K562 (cell line): ENCODE measurements around the gene SPSB1. TPM values are rescaled to one million over a fixed set of nuclear protein-coding genes. Genes with fewer than 3 reads are reported as not detected.

Experiments used
- ATAC-seq: fragments of 200-7000 bp; cut with Tn5 transposase; 3 replicates; pipeline ENCODE4 v1.9.1; 2020; ENCODE audit warnings: moderate library complexity
- BruUV-seq: library from RNA; stranded (reverse); fragments of 400-500 nt; replicated peaks from 2 replicates; lab custom pipeline; 2021; lab: Mats Ljungman, UMichigan
- CTCF ChIA-PET: fragments of 300-600 bp; formaldehyde crosslinking; extraction: SDS; loops from one replicate; lab custom pipeline; 2021; ENCODE audit warnings: low intra/inter-chr PET ratio; lab: Yijun Ruan, JAX
- POLR2A ChIA-PET: fragments of 300-600, 350-650 bp; sonication (Branson Sonifier 250); formaldehyde crosslinking; extraction: SDS; loops from one replicate; lab custom pipeline; 2021; ENCODE audit warnings: antibody characterized with exemption, inconsistent platforms; lab: Yijun Ruan, JAX
- DNase-seq, 4 experiments: peaks; one replicate each; pipeline versions ENCODE4 v3.0.0 to v3.0.0-alpha.2; 2011 to 2018; ENCODE audit warnings: low spot score in 3 of 4, mixed read lengths in 3 of 4; ENCODE audit errors: extremely low read depth in 1 of 4
- FAIRE-seq: peaks from 2 replicates; lab custom pipeline; 2011; peaks lifted over from hg19 to GRCh38; lab: Jason Lieb, UNC
- H2AFZ ChIP-seq: 2 replicates; pipeline ENCODE4 v1.6.0; 2011; ENCODE audit warnings: low read depth, low read length, control low read depth, inconsistent platforms
- H3K27ac ChIP-seq: fragments of 200-600 bp; 3 replicates; pipeline ENCODE4 v1.8.0; 2011; ENCODE audit warnings: low read depth, mild to moderate bottlenecking, control low read depth, inconsistent platforms, low read length, moderate library complexity, mixed read lengths; ENCODE audit errors: extremely low read depth
- H3K27me3 ChIP-seq, 2 experiments: fragments of 300-600 bp in 1 of 2; 2 replicates in 1 of 2; 3 replicates in 1 of 2; pipeline versions ENCODE4 v1.6.0 to v1.8.0; 2011; ENCODE audit warnings: inconsistent platforms in 2 of 2, low read length in 2 of 2, mild to moderate bottlenecking in 1 of 2, mixed read lengths in 1 of 2, moderate library complexity in 1 of 2; ENCODE audit not compliant: control insufficient read depth in 2 of 2, insufficient read depth in 2 of 2
- H3K36me3 ChIP-seq: fragments of 300-600 bp; 3 replicates; pipeline ENCODE4 v1.8.0; 2011; ENCODE audit warnings: mild to moderate bottlenecking, low read length, inconsistent platforms; ENCODE audit not compliant: control insufficient read depth, insufficient read depth
- H3K4me1 ChIP-seq, 2 experiments: fragments of 200-600 bp in 1 of 2; replicated peaks in 1 of 2; 2 replicates in 1 of 2; 3 replicates in 1 of 2; pipeline versions ENCODE4 v1.5.1 to v1.8.0; 2011; ENCODE audit warnings: inconsistent platforms in 2 of 2, low read length in 2 of 2, mild to moderate bottlenecking in 1 of 2, mixed read lengths in 1 of 2, moderate library complexity in 1 of 2; ENCODE audit not compliant: control insufficient read depth in 2 of 2, insufficient read depth in 2 of 2
- H3K4me2 ChIP-seq: 2 replicates; pipeline ENCODE4 v1.6.1; 2011; ENCODE audit warnings: low read length, control low read depth, inconsistent platforms, mixed read lengths; ENCODE audit not compliant: insufficient read depth
- H3K4me3 ChIP-seq: fragments of 200-600 bp; sonication (generic), shearing (Covaris generic); 2 replicates; pipeline ENCODE4 v1.5.1; 2016; ENCODE audit warnings: control low read depth, inconsistent platforms
- H3K79me2 ChIP-seq: fragments of 200-600 bp; 3 replicates; pipeline ENCODE4 v1.8.0; 2011; ENCODE audit warnings: low read length, inconsistent platforms; ENCODE audit not compliant: control insufficient read depth, insufficient read depth
- H3K9ac ChIP-seq, 2 experiments: 2 replicates each; pipeline versions ENCODE4 v1.6.0 to v1.6.1; 2011; ENCODE audit warnings: low read depth in 2 of 2, low read length in 2 of 2, control low read depth in 1 of 2, inconsistent platforms in 1 of 2, mild to moderate bottlenecking in 1 of 2, mixed read lengths in 1 of 2; ENCODE audit not compliant: insufficient read depth in 1 of 2
- H3K9me1 ChIP-seq: one replicate; pipeline ENCODE4 v1.6.0; 2011; ENCODE audit warnings: inconsistent platforms, mild to moderate bottlenecking, low read length, moderate library complexity; ENCODE audit not compliant: control insufficient read depth, insufficient read depth
- H3K9me3 ChIP-seq: replicated peaks from 2 replicates; pipeline ENCODE4 v1.5.1; 2011; ENCODE audit warnings: low read depth, low read length, inconsistent platforms; ENCODE audit not compliant: control insufficient read depth, insufficient read depth
- H4K20me1 ChIP-seq: replicated peaks from 2 replicates; pipeline ENCODE4 v1.6.1; 2011; ENCODE audit warnings: low read length, inconsistent platforms, mixed read lengths; ENCODE audit not compliant: control insufficient read depth, insufficient read depth
- ETS1 ChIP-seq: conservative IDR thresholded peaks from 2 replicates; pipeline ENCODE4 v1.6.1; 2011; ENCODE audit warnings: low read depth, mild to moderate bottlenecking, low read length; ENCODE audit not compliant: control insufficient read depth
- LEF1 ChIP-seq: fragments of 450-650 bp; IDR thresholded peaks from 2 replicates; pipeline ENCODE4 v1.6.1; 2016; ENCODE audit warnings: mild to moderate bottlenecking
- PKNOX1 ChIP-seq: fragments of 450-650 bp; IDR thresholded peaks from 2 replicates; pipeline ENCODE4 v1.6.1; 2016
- SPI1 ChIP-seq: IDR thresholded peaks from 2 replicates; pipeline ENCODE4 v1.6.1; 2011; ENCODE audit warnings: low read depth, low read length, control low read depth, borderline replicate concordance
- WGBS: fragments of 100-300 bp; shearing (Covaris generic); methylation state at CpG from one replicate; pipeline ENCODE4 v1.1.6; 2016; ENCODE audit warnings: low coverage, mixed read lengths; ENCODE audit not compliant: insufficient coverage; ENCODE audit errors: missing lambda C conversion rate; 5-methylcytosine and 5-hydroxymethylcytosine counted together
- in situ Hi-C: fragments of 300-500 bp; cut with MboI; formaldehyde crosslinking; loops from 4 replicates; pipeline ENCODE4 v1.15.0; 2018; ENCODE audit warnings: inconsistent platforms, mixed read lengths
- intact Hi-C: fragments of 100-400 bp; cut with micrococcal nuclease; formaldehyde crosslinking; loops from 2 replicates; pipeline ENCODE4 v1.14.2; 2022
- polyA plus RNA-seq, 8 experiments: library from polyadenylated mRNA; depleted of rRNA in 4 of 8; stranded (reverse) in 5 of 8; unstranded in 3 of 8; fragments of >200 nt; fragmentation: Nextera tagmentation in 2 of 8; fragmentation: Illumina TruSeq in 1 of 8; extraction: Ambion mirVana in 2 of 8; extraction: Trizol in 1 of 8; gene quantifications; 2 replicates each; pipeline versions ENCODE4 v1.2.1 to v1.2.3, GENCODE V29; 2011 to 2014; ENCODE audit warnings: inconsistent platforms in 1 of 8, missing spikeins in 1 of 8
- total RNA-seq, 7 experiments: library from RNA; depleted of rRNA in 6 of 7; stranded (reverse); fragments of >200 nt in 6 of 7; fragmentation: Illumina TruSeq in 2 of 7; extraction: Trizol in 2 of 7; gene quantifications; 2 replicates each; pipeline versions ENCODE4 v1.2.1 to v1.2.3, GENCODE V29; 2011 to 2021; ENCODE audit warnings: low replicate concordance in 1 of 7

The SPSB1 gene
- total and polyA plus RNA-seq, 9 of the 15 experiments (the other 6 are each of a cell fraction or from before 2014, with no cell fraction given): 0.06 to 0.35 (median 0.14) TPM; not detected in 6

GRCh38 chr1:9361630-9362260, 69.1 kb downstream of the SPSB1 start (continued):
- TF ChIP-seq PKNOX1 (no peak), ETS1 (no peak)

GRCh38 chr1:9362488-9362887, 69.8 kb downstream of the SPSB1 start:
- Histone ChIP-seq H2AFZ (no peak overlapping the region), H3K9me1 (no peaks in the 10 kb centered on the region), H3K4me1 (peaks cover 0 to 4% of the 10 kb centered on the region in 2 experiments; a peak in 1 of 5 replicates), H3K9me3 (no peaks in the 10 kb centered on the region), H3K4me2 (no peak overlapping the region), H3K79me2 (no peaks in the 10 kb centered on the region), H3K36me3 (no peaks in the 10 kb centered on the region), H3K4me3 (no peak overlapping the region), H4K20me1 (peaks cover 6% of the 10 kb centered on the region), H3K27ac (no peak overlapping the region), H3K9ac (no peak overlapping the region), H3K27me3 (peaks cover 55 to 92% of the 10 kb centered on the region in 2 experiments; a peak in 4 of 5 replicates)
- ChIA-PET CTCF (no interaction called here), POLR2A (interaction anchor here (0.7 to 1.5 kb wide), 2 partner anchors 10 to 86 kb away, joined by 3 read pairs; no protein-coding TSS in a partner anchor)
- ATAC-seq (no peak), DNase-seq (no peak), FAIRE-seq (peak; percentile 6)
- in situ Hi-C loops (no loop called here), intact Hi-C loops (no loop called here)
- BruUV-seq: no TSS peak
- WGBS: 14% methylated on average over 12 of the region's 12 CpGs
- peak; percentile 51; the same call in 1 of the 2 replicates for TF ChIP-seq SPI1
- no peak for TF ChIP-seq LEF1
